Measurements from ENCODE around the gene ZNF205. TPM values are rescaled to one million over a fixed set of nuclear protein-coding genes. Genes with fewer than 3 reads are reported as not detected.
"Not testable (repeated sequence)": the region's sequence is repeated elsewhere in the genome, so short reads cannot be mapped to it uniquely, and the experiment has no call there.

Gene ZNF205
- total RNA-seq, 4 donors from 2014 or later, result 19.4 to 29.2 (median 21.5) TPM

DNA sequence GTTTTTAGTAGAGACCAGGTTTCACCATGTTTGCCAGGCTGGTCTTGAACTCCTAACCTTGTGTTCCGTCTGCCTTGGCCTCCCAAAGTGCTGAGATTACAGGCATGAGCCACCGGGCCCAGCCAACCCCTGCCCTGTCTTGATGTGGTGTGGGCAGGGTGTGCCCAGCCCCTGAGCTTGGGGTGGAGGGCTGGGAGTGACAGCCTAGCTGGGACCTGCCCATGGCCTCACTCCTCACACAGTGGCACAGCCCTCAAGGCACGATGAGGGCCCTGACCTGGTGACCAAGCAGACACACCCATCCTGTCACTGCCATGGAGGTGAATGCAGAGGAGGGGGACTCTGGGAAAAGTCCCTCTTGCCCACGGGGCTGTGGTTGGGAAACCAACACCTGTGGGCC lies 43.9 kb upstream of the ZNF205 start:
- DNase-seq (ENCODE audit: low spot score in 2 of 2), result no peak
- Histone ChIP-seq H3K36me3 (no peaks in the 10 kb centered on the region), H3K9me3 (no peaks in the 10 kb centered on the region), H3K27me3 (no peaks in the 10 kb centered on the region), H3K4me1 (peaks cover 0 to 11% (median 2%) of the 10 kb centered on the region in 4 donors), H3K4me3 (no peak overlapping the region), H3K27ac (no peak overlapping the region)
- no peak for TF ChIP-seq EP300 (IDR thresholded peaks at IDR 0.05)
- TF ChIP-seq CTCF (IDR thresholded peaks at IDR 0.05), result no peak
- no peak for TF ChIP-seq POLR2A (IDR thresholded peaks at IDR 0.05)
- 66 to 81% methylated on average over 2 of the region's 4 CpGs for WGBS, 2 donors

DNA sequence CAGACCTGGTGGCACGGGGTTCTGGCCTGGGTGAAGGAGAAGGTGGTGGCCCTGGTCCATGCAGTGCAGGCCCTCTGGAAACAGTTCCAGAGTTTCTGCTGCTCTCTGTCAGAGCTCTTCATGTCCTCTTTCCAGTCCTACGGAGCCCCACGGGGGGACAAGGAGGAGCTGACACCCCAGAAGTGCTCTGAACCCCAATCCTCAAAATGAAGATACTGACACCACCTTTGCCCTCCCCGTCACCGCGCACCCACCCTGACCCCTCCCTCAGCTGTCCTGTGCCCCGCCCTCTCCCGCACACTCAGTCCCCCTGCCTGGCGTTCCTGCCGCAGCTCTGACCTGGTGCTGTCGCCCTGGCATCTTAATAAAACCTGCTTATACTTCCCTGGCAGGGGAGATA lies 43.2 kb upstream of the ZNF205 start:
- WGBS, 2 donors, result 82 to 87% methylated on average over 10 of the region's 11 CpGs
- H3K36me3 ChIP-seq; H3K27me3 ChIP-seq; H3K9me3 ChIP-seq; H3K4me3 ChIP-seq; H3K27ac ChIP-seq; DNase-seq (ENCODE audit: low spot score in 2 of 2): not testable (repeated sequence)
- peaks cover 0 to 11% (median 2%) of the 10 kb centered on the region in 4 donors for H3K4me1 ChIP-seq

- H3K4me3 ChIP-seq, result no peak overlapping the region
- H3K36me3 ChIP-seq, result no peaks in the 10 kb centered on the region
- no peaks in the 10 kb centered on the region for H3K4me1 ChIP-seq
- no peak for DNase-seq (ENCODE audit: low spot score in 2 of 2)
- no peak overlapping the region for H3K27ac ChIP-seq
- TF ChIP-seq EP300 (IDR thresholded peaks at IDR 0.05), result no peak
- no peak for TF ChIP-seq CTCF (IDR thresholded peaks at IDR 0.05)
- TF ChIP-seq POLR2A (IDR thresholded peaks at IDR 0.05), result no peak
- WGBS, 2 donors, result 80 to 82% methylated on average over 7 to 9 of the region's 9 CpGs
- H3K9me3 ChIP-seq, result no peaks in the 10 kb centered on the region
- H3K27me3 ChIP-seq, result peaks cover 0 to 10% of the 10 kb centered on the region in 2 donors
These were observed 41.7 kb upstream of the ZNF205 start for GRCh38 chr16:3070608-3071111.

GRCh38 chr16:3071655-3072054 lies 40.7 kb upstream of the ZNF205 start:
- H3K4me1 ChIP-seq, result no peaks in the 10 kb centered on the region
- no peak for DNase-seq (ENCODE audit: low spot score in 2 of 2)
- H3K4me3 ChIP-seq, result no peak overlapping the region
- H3K27me3 ChIP-seq, result peaks cover 0 to 17% of the 10 kb centered on the region in 2 donors
- 85 to 89% methylated on average over 7 of the region's 7 CpGs for WGBS, 2 donors
- no peak for TF ChIP-seq EP300 (IDR thresholded peaks at IDR 0.05)
- TF ChIP-seq CTCF (IDR thresholded peaks at IDR 0.05), result no peak
- TF ChIP-seq POLR2A (IDR thresholded peaks at IDR 0.05), result no peak
- H3K36me3 ChIP-seq, result no peaks in the 10 kb centered on the region
- H3K9me3 ChIP-seq, result no peaks in the 10 kb centered on the region
- no peak overlapping the region for H3K27ac ChIP-seq

GRCh38 chr16:3072148-3072547 lies 40.2 kb upstream of the ZNF205 start:
- not testable (repeated sequence) for DNase-seq (ENCODE audit: low spot score in 2 of 2); H3K27ac ChIP-seq; H3K4me1 ChIP-seq; H3K36me3 ChIP-seq; H3K9me3 ChIP-seq; H3K4me3 ChIP-seq
- peaks cover 0 to 18% of the 10 kb centered on the region in 2 donors for H3K27me3 ChIP-seq
- 83 to 91% methylated on average over 1 of the region's 4 CpGs for WGBS, 2 donors

DNA sequence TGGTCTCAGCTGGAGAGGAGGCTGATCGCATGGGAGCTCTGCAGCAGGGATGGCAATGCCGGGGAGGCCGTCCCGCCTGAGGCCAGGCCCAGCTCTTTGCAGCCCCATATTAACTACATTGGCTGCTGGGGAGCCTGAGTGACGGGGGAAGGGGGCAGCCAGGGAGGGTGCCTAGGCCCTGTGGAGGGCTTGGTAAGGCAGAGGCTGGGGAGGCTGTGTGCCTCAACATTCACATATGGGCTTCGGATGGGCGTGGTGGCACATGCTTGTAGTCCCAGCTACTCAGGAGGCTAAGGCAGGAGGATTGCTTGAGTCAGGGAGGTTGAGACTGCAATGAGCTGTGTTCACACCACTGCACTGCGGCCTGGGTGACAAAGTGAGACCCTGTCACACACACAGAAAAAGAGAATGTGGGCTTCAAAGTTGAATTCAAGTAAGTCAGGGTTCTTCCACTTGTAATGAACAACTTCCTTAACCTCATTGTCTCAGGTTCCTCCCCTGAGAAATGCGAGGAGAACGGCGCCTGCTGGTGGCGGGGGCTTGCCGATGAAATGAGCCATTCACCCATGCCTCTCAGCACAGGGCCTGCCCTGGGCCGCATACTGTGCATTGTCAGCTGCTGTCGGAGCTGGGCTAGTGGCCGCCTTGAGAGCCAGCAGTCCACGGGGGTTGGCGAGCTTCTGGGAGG lies 39.7 kb upstream of the ZNF205 start:
- H3K9me3 ChIP-seq; DNase-seq (ENCODE audit: low spot score in 2 of 2); H3K4me3 ChIP-seq; H3K27ac ChIP-seq; H3K4me1 ChIP-seq; H3K36me3 ChIP-seq: not testable (repeated sequence)
- H3K27me3 ChIP-seq, result peaks cover 0 to 18% of the 10 kb centered on the region in 2 donors
- 64 to 83% methylated on average over 8 to 10 of the region's 18 CpGs for WGBS, 2 donors
